GM21390 (cell line): ENCODE measurements around the gene ORAI1.
"Not testable (repeated sequence)": the region's sequence is repeated elsewhere in the genome, so short reads cannot be mapped to it uniquely, and the experiment has no call there.

Experiments
- ATAC-seq: cut with Tn5 transposase; IDR thresholded peaks from one replicate; pipeline ENCODE4 v1.9.1; 2021; ENCODE audit not compliant: unreplicated experiment

Gene ORAI1

DNA sequence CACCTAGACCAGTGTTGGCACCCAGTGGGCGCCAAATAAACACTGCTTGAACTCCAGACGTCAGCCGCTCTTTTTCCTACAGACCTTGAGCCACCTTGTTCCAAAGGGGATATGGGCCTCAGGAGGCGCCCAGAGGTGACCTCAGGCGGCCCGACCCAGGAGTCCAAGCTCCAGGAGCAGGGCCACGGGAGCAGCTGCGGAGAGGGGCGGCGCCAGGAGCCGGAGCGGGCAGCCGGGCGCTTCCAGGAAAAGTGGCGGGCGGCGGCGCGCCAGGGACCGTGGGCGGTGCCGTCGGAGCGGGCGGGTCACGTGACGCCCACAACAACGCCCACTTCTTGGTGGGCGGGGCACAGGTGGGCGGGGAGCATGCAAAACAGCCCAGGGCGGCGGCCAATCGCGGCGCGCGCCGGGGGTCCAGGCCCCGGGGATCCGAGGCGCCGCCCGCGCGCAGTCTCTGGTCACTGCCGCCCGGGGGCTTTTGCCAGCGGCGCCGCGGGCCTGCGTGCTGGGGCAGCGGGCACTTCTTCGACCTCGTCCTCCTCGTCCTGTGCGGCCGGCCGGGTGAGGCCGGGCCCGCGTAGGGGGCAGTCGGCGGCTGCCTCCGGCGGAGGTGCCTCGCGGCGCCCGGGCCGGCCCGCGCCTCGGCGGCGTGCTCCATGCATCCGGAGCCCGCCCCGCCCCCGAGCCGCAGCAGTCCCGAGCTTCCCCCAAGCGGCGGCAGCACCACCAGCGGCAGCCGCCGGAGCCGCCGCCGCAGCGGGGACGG is at the start of gene ORAI1:
ORAI1 (plus strand) TSS at position 444 of the 766 bp plus-strand sequence.
- ATAC-seq: peak; percentile 60

DNA sequence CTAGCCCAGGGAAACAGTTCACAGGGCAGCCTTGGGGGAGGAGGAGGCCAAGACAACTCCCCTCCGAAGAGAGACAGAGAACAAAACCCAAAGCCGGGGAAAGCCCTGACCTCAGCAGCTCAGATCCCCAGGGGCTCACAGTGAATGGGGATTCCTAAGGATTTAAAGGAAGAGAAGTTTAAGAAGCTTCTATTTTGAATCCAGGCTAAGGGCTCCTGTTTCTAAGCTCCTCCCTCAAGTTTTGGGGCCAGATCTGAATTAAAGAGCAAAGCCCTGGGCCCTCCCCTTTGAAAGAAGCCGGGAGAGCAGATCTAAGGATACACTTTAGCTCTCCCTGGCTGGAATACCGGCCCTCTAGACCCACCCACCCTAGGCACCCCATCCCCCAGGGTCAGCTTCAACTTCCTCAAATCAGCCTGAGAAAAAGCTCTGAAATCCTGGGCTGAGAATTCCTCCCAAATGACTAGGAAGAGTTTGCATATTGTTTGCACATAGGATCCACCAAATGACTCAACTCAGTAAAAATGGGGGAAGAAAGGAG is 49.4 kb upstream of the ORAI1 start:
- ATAC-seq: no peak

DNA sequence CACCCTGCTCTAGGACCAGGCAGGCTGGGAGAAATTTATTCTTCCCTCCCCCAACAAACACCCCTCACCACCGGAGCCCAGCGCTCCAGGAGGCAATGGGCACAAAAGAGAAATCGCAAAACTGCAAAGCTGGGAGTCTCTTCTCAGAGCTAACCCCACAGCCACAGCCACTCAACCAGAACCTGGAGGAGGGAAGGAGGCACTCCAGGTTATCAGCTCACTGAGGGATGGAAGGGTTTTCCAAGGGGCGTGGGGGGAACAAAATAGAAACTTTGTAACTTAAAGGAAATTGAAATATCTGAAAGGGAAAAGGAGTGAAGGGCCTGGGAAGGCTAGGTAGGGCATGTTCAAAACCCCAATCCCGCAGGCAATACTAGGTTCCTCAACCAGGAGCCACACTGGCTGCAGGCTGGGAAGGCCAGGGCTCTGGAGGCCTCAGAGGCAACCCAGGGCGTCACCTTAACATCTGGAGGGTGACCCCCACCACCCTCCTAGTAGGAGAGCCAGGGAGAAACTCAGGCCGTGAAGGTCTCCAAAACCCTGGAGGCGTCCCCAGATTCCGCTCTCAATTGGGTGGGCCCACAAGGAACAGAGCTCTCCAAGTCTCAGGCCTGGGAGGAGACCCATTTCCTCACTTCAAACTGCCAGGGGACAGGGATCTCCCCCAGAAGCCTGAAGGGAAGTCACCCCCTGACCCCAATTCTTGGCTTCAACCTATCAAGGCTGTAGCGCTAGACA is 48.7 kb upstream of the ORAI1 start:
- ATAC-seq: no peak

DNA sequence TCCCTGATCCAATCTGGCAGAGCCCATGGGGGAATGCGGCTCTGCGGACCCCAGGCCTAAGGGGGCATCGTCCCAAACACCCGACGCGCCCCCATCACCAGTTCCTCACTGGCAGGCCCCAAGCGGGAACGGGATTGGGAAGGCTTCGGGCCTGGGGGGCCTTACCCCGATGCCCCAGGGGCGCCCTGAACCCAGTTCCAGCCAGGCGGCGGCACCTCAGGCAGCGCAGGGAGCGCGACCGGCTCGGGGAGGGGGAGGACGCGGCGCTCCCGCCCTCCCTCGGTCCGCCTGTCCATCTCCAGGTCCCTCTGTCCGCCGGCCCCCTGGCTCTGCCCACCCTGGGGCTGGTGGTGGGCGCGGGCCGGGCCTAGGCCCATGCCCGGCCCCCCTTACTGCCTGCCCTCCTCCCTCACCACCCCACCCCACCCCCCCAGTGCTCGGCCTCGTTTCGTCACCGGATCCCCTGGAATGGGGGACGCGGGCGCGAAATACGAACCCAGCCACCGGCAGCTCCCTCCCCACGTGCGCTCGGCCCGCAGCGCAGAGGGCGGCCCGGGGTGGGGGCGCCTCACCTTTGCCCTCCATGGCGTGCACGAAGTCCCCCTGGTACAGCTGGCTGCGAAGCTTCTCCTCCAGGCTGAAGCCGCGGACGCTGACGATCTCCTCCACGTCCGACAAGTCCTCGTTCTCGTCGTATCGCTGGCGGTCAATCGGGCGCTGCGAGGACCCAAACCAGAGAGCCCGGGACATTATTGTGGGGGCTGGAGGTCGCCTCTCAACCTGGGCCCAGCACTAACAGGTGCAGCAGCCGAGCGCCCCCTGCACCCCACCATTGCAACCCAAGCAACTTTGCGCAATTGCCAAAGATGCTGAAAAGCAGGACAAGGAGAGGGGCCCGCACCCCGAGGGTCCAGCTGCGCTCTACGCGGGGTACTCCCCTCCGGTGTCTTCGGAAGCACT is 47.8 kb upstream of the ORAI1 start:
- no peak for ATAC-seq

DNA sequence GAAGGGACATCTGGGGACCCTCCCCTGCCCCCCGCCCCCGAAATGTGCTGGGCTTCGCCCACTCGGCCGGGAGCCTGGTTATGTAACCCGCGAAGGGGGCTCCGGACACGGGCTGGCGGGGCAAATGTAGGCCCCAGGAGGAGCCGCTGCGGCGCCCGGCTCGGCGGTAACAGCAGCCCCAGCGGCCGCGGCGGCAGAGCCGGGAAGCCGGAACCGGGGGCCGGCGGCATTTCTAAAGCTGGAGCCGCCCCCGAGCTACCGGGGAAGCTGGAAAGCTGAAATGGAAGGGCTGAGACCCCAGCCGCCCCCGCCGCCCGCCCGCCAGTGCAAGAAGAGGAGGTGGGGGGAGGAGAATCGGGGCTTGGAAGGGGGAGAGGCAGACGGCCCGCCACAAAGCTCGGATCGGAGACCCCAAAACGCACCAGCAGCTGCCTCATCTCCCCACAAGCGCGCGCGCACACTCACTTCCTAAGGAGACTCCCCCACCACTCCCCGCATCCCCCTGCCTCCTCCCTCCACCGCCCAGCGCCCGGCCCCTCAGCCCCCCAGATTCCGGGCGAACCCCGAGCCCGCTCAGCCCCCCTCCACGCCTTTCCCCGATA is 47.0 kb upstream of the ORAI1 start:
- no peak for ATAC-seq

DNA sequence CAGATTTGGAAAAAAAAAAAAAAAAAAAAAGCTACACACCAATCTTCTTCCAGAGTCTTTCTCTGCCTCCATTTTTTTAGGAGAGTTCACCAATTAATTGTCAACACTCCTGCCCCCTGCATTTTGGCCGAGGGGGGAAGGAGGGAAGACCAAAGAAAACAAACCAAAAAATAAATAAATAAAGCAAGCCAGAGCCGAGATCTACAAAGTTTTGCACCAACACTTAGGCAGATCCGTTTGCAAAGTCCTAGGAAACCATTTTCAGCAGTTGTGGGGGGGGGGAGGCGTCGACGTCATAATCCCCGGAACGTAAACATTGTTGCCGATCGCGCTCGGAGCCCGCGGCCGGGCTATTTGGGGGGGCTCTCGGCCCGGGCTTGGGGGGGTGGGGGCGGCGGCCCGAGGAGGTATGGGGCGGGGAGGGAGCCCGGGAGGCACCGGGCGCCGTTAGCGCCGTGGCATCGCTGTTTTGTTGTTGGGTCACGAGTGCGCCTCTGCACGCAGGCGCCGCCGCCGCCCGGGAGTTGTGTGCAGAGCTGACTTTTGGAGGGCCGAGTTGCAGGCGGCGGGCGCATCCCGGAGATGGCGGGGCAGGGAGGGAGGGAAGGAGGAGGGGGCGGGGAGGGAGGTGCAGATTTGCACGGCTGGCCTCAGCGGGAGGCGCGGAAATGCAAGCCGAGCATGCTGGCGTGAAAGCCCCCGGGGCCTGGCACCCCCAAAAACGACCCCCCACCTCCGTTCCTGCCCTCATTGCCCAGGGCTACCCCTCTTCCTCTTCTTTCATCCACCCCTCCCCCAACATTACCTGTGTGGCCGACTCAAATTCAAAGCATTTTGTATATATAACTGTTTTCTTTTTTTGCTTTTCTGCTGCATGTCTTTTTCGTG is 46.1 kb upstream of the ORAI1 start:
- no peak for ATAC-seq

DNA sequence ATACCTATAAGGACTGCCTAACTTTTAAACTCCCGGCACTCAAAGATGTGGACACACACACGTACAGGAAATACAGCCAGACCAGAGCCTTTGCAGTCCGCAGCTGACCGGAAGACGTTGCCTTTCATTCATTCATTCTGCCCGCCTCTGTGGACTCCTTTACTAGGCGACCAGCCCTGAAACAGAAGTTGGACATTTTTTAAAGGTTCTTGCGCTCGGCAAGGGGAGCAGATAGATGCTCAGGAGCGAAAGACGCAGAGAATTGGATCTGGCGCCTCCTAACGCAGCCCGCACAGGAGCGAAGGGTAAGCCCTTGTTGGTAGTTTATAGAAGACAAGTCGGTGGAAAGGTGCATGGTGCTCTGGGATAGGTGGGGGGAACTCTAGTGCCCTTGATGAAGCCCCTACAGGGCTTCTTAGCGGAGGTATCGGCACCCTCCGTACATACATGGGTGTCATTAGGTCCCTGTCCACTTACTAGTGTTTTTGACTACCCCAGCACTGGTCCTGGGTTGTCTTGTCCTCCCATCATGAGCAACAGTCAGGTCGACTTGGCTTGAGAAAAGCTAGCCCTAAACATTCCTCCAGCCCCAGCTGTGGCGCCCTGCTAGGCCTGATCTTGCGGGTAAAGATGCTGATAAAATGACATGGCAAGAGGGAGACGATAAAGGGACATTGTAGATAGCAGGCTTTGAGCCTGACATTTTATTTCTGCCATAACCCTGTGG is 45.2 kb upstream of the ORAI1 start, which contains the start of gene KDM2B:
KDM2B (minus strand) TSS at position 65 of the 727 bp plus-strand sequence. CDS start 112 bp downstream, outside the sequence.
- no peak for ATAC-seq

DNA sequence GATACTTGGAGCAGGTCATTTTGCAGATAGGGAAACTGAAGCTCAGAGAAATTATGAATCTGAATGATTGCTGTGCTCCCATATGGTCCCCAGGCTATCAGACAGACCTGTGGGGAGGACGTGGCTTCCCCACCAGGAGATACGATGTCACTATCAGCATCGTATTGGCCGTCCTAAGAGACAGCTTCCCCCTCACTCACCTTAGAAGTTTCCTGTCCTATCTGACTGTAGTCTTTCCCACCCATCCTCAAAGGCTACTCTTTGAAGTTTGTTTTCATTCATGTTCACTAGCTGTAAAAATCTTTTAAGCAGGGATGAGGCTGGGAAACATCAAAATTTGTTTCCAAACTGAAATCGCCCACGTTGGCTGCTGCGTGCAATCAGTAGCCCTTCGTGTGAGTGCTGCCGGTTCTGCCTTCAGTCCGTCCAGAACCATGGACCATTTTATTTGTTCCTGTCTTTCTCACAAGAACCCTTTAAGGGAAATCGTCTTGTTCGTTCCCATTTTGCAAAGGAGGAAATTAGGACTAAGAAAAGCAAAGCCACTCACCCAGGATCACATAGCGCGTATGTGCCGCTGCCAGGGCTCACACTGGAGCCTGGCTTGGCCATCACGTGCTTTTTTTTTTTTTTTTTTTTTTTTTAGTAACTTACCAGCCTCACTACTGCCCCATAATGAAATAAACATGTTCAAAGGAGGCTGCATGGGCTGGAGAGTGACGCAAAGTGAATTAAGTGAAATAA is 44.5 kb upstream of the ORAI1 start:
- ATAC-seq: no peak

DNA sequence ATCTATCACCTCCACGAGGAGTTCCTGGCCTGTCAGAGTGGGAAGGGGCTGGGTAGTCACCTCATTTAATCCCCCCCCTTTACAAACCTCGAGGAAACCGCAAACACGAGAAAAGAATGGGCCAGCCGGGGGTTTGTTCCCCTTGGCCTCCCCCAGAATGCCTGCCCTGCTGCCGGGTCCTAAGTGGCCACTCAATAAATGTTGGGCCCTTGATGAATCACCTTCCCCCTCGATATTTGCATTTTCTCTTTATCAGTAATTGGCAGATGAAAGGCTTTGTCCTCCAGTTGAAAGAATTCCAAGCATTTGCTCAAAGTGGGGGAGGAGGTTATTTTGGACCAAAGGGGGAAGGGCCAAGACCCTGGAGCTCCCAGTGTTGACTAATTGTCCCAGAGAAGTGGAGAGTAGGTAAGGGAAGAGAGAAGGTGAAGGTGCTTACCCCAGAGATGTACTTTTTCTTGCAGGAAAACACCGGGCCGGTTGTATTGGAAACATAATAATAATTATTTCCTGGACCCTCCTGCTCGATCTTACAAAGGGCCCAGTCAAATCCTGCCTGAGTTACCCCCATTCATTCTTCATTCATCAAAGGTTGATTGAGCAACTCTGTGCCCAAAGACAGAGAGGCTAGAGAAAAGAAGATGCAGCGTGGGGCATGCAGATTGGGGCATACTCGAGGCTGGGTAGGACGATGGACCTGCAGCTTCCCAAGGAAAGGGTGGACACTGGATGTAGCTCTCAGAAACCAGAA is 43.6 kb upstream of the ORAI1 start:
- ATAC-seq: no peak

DNA sequence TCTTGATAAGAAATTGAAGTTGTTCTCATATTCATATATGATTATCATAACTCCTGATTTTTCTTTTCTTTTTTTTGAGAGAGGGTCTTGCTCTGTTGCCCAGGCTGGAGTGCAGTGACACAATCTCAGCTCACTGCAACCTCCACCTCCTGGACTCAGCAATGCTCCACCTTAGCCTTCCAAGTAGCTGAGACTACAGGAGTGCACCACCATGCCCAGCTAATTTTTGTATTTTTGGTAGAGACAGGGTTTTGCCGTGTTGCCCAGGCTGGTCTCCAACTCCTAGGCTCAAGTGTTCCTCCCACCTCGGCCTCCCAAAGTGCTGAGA is 43.0 kb upstream of the ORAI1 start:
- ATAC-seq: not testable (repeated sequence)

DNA sequence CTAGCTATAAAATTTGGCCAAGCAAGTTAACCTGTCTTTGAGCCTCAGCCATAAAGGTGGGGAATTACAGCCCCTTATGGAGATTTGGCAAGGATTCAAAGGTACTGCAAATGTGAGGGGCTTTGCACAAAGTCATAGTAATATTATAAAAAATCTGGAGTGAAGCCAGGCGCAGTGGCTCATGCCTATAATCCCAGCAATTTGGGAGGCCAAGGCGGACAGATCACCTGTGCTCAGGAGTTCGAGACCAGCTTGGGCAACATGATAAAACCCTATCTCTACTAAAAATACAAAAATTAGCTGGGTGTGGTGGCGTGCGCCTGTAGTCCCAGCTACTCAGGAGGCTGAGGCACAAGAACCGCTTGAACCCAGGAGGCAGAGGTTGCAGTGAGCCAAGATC is 41.4 kb upstream of the ORAI1 start:
- not testable (repeated sequence) for ATAC-seq

DNA sequence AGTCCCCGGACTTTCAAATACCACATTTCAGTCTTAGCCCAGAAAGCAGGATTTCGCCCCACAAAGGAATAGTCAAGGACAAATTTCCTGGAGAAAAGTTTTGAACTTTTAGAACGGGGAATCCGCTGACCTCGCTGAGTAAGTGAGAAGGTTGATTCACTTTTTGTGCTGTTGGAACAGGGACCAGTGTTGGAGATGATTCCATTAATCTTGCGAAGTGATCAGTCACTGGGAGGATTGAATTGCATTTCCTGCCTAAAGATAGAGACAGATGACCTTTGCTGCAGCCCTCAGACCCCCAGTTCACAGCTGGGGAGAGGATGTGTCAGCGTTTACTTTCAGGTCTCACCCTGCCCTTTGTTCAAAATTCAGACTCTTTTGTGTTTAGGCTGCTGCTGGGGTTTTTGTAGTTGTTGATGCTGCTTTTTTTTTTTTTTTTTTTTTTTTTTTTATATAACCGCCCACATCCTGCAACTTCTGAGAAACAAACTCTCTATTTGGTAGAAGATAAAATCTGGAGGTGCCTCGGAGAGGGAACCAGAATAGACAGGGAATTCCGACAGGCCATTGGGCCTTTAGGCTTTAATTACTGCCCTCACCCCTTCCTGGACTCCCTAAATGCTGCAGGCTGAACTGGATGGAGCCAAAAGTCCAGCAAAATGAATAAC is 35.7 kb upstream of the ORAI1 start:
- peak; percentile 63 for ATAC-seq

DNA sequence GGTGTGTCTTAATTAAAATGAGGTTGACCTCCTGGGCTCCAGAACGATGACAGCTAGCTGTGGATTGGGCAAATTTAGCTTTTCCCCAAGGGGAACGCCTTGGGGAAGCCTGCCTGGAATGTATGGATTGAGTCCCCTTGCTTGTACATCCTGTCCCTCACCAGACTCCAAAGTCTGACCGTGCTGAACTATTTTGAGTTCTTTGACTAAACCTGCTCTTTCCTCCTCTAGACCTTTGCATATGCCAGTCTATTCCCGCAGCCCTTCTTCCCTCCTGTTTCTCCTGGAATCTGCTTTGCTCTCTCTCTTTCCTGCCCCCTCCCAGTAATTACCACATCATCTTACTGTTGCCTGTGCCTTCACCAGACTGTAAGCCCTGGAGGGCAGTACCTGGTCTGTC is 34.0 kb upstream of the ORAI1 start:
- ATAC-seq: no peak

DNA sequence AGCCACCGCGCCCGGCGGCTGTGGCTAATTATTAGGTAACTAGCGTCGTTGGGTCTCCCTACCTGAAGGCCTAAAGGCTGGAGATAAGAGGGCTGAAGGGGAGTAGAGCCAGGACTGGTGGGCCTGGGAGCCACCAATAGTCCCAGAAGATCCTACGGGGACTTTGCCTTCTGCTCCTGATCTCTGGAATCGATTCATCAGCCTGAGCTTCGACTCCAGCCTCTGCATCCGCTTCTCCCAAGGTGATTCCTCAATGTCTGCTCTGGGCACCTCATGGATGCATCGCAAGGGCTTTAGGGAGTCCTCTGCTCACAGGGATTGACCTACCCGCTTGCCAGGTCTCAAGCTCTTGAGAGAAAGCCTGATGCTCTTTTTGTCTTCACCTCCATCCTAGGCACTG is 30.8 kb upstream of the ORAI1 start:
- ATAC-seq: no peak

DNA sequence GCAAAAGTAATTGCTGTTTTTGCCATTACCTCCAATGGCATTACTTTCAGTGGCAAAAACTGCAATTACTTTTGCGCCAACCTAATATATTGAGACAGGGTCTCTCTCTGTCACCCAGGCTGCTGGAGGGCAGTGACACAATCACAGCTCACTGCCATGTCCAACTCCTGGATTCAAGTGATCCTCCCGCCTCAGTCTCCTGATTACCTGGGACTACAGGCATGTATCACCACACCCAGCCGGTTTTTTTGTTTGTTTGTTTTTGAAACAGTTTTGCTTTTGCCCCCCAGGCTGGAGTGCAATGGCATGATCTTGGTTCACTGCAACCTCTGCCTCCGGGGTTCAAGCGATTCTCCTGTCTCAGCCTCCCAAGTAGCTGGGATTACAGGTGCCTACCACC is 29.8 kb upstream of the ORAI1 start:
- no peak for ATAC-seq

DNA sequence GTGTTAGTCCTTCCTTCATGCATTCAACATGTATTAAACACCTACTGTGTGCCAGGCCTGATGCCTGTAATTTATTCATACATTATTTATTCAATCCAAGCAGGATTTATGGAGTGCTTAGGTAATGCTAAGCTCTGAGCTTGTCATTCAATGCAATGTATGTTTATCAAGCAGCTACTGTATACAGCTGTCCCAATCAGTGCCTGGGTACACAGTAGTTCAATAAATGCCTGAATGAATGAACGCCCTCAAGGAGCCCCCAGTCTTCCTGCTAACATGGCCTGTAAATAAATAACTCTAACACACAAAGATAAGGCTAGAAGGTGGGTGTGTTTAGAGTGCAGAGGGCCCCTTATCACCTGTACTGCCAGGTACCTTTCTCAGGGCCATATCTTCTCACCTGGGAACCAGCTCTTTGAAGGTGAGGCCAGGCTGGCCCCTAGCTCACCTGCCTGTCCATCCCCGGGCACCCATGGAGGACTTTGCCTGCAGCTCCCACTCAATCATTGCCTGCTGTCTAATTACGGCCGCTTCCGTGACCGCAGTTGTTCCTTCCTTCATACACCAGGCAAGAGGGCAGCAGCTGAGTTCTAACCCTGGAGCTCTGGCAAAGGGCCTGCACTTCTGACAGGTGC is 25.5 kb upstream of the ORAI1 start:
- no peak for ATAC-seq

DNA sequence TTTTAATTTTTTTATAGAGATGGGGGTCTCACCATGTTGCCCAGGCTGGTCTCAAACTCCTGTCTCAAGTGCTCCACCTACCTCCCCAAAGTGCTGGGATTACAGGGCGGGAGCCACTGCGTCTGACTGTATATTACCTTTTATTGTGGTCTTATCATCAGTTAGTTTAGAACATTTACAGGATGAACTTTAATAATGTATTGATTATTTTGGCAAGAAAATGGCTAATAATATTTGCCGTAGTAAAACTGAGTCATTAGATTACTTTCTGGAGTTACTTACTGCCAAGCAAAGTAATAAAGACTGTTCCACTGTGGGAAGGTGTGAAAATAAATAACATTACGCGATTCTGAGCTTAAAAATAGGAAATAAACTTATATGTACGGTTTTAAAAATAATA is 23.6 kb upstream of the ORAI1 start:
- no peak for ATAC-seq
